GM18951 (cell line): Measurements from ENCODE around the gene PRKX.
"Not testable (repeated sequence)": the region's sequence is repeated elsewhere in the genome, so short reads cannot be mapped to it uniquely, and the experiment has no call there.

Experiments used
- POLR2A ChIP-seq: IDR thresholded peaks from 4 replicates; pipeline ENCODE4 v1.6.1; 2011; ENCODE audit warnings: mild to moderate bottlenecking; ENCODE audit not compliant: insufficient read length, insufficient read depth; ENCODE audit errors: extremely low read depth
- in situ Hi-C: fragments of 300-500 bp; cut with MboI; formaldehyde crosslinking; loops from one replicate; pipeline ENCODE4 v1.12.0; 2022; ENCODE audit warnings: low sequenced_read_pairs, mixed read lengths, inconsistent platforms; ENCODE audit not compliant: unreplicated experiment

The PRKX gene

GRCh38 chrX:3713225-3713936 lies at the start of gene PRKX:
PRKX (minus strand) TSS chrX:3713649; CDS start chrX:3713253, 396 bp downstream.
- in situ Hi-C loops: no loop called here
- peak; percentile 62 for TF ChIP-seq POLR2A

GRCh38 chrX:3763111-3763510 lies 49.7 kb upstream of the PRKX start:
- in situ Hi-C loops: no loop called here
- no peak for TF ChIP-seq POLR2A

- in situ Hi-C loops: no loop called here
Measured at GRCh38 chrX:3757510-3758025, 44.1 kb upstream of the PRKX start.

GRCh38 chrX:3748052-3748559 lies 34.7 kb upstream of the PRKX start:
- in situ Hi-C loops: no loop called here
- no peak for TF ChIP-seq POLR2A

More at GRCh38 chrX:3757510-3758025, 44.1 kb upstream of the PRKX start:
- no peak for TF ChIP-seq POLR2A

DNA sequence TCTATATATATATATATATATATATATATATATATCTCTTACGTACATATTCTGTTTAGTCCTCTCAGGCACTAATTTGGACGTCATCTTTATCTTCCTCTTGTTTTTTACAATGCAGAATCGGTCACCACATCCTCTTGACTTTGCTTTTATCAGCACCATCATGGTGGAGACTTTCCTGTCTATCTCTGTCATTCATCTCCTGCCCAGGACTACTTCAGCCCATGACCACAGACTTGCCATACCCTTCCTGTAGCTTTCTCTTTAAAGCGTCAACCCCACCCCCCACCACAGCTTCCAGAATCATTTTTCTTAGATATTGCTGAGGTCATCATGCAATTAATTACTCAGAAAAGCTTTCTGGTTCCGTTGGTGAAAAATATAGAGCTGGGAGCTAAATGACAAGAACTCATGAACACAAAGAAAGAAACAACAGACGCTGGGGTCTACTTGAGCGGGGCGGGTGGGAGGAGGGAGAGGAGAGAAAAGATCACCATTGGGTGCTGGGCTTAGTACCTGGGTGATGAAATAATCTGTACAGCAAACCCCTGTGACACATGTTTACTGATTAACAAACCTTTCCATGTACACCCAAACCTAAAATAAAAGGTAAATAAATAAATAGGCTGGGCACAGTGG lies 30.5 kb upstream of the PRKX start:
- in situ Hi-C loops: no loop called here
- no peak for TF ChIP-seq POLR2A

GRCh38 chrX:3740946-3741345 lies 27.5 kb upstream of the PRKX start:
- in situ Hi-C loops: not testable (repeated sequence)

- in situ Hi-C loops: no loop called here
- TF ChIP-seq POLR2A: no peak
Measured at GRCh38 chrX:3738509-3738908, 25.1 kb upstream of the PRKX start.

DNA sequence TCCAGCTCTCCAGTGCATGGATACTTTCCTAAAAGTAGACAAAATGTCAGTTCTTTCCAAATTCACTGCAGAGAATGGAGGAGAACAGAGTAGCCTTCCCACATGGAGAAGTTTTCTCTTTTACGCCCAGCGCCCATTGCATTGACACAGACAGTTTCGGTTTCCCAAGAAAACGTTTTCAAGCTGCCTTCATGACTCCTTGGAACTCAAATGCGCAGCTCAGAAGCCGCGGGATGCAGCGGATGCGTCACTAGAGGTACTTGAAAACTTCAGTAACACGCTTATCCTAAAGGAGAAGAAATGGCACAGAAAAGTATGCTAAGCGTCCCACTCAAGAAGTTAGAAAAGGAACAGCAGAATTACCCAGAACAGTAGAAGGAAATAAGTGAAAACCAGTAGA lies 23.1 kb upstream of the PRKX start:
- in situ Hi-C loops: not testable (repeated sequence)

DNA sequence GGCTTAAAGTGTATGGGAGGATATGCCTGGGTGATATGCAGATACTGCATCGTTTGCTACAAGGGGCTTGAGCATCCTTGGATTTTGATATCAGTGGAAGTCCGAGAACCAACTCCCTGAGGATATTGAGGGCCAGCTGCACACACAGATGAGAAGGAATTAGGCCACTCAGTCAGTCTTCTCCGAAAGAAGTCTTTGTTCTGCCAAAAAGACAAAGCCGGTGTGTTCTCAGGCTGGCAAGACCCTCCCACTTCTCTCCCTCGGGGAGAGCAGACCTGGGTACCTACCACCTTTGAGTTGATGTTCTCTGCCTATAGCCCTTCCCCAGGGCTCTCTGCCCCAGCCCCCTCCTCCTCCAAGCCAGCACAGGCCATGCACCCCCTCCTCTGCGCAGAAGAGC lies 22.4 kb upstream of the PRKX start:
- in situ Hi-C loops: not testable (repeated sequence)

GRCh38 chrX:3734456-3734855 lies 21.0 kb upstream of the PRKX start:
- in situ Hi-C loops: not testable (repeated sequence)

DNA sequence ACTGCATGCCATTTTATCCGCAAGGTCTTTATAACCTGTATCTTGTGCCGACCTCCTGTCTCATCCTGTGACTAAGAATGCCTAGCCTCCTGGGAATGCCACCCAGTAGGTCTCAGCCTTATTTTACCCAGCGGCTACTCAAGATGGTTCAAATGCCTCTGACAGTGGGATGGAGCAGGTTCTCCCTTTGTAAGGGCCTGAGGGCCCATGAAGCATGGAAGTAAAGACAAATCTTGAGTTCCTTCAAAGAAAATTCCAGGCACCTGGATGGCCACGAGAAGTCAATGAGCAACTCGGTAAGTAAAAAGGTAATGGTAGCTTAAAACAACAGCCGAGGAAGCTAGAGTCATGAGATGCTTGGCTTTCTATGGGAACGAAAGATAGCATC lies 19.6 kb upstream of the PRKX start:
- in situ Hi-C loops: no loop called here
- TF ChIP-seq POLR2A: no peak

DNA sequence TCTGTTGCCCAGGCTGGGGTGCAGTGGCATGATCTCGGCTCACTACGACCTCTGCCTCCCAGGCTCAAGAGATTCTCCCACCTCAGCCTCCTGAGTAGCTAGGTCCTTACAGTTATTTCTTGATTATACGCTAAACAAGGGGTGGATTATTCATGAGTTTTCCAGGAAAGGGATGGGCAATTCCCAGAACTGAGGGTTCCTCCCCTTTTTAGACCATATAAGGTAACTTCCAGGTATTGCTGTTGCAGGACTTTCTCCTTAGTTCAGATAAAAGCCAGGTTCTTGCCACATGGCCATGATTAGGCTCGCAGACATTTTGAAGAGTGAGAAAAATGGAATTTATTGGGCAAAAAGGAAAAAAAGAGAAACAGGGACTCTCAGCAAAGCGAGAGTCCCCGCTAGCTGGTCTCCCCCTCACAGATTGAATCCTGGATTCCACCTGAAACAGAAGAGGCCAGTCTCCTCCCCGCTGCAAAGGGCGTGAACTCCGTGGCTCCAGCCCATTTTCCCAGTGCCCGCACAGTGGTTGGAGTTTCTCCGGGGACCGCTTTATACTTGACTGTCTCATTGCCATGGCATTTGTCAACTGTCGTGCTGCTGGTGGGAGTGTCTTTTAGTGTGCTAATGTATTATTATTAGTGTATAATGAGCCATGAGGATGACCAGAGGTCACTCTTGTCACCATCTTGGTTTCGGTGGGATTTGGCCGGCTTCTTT lies 19.0 kb upstream of the PRKX start:
- in situ Hi-C loops: not testable (repeated sequence)

- in situ Hi-C loops: no loop called here
Measured at GRCh38 chrX:3728454-3728853, 15.0 kb upstream of the PRKX start.

DNA sequence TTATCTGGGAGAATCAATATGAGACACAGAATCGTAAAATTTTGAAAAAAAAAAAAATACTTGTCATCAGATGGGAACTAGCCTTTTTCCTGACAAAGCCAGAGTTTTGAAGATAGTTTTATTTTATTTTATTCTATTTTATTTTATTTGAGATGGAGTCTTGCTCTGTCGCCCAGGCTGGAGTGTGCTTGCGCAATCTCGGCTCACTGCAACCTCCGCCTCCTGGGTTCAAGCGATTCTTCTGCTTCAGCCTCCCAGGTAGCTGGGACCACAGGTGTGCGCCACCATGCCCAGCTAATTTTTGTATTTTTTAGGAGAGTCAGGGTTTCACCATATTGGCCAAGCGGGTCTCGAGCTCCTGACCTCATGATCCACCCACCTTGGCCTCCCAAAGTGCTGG lies 10.0 kb upstream of the PRKX start:
- in situ Hi-C loops: not testable (repeated sequence)

More at GRCh38 chrX:3728454-3728853, 15.0 kb upstream of the PRKX start:
- no peak for TF ChIP-seq POLR2A
